GM13976 (cell line): ENCODE results near the gene KCNJ5.

ENCODE experiments used
- DNase-seq: peaks from one replicate; pipeline ENCODE4 v3.0.0; 2012; ENCODE audit warnings: low spot score
- in situ Hi-C: fragments of 300-500 bp; cut with MboI; formaldehyde crosslinking; loops from one replicate; pipeline ENCODE4 v1.12.0; 2022; ENCODE audit warnings: low sequenced_read_pairs, mixed read lengths, inconsistent platforms; ENCODE audit not compliant: unreplicated experiment
- TF ChIP-seq, protein P1 (sequence below): IDR thresholded peaks from 2 replicates; pipeline ENCODE4 v1.5.1; 2012; ENCODE audit warnings: borderline replicate concordance, mild to moderate bottlenecking; ENCODE audit not compliant: insufficient read depth; ENCODE audit errors: extremely low read depth, missing control alignments, control extremely low read depth

Gene KCNJ5

DNA sequence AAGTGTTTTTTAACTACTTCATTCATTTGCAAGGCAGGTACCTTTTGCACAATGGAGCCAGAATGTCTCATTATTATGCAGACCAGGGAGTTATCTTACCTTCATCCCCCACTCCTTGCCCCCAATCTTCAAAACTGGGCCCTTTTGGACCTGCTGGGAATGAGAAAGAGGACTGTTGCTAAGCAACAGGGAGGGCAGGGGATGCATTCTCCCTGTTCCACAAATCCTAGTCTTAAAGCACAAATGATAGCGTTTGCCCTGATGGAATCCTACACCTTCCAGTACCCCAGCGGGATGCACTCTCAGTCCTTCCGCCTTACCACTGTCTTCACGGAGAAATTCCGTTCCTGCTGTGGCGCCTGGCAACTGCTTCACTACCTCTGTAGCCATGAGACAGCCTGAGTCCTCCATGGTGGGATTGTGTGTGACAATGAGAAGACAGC is 20.0 kb upstream of the KCNJ5 start:
- TF ChIP-seq, protein P1, sequence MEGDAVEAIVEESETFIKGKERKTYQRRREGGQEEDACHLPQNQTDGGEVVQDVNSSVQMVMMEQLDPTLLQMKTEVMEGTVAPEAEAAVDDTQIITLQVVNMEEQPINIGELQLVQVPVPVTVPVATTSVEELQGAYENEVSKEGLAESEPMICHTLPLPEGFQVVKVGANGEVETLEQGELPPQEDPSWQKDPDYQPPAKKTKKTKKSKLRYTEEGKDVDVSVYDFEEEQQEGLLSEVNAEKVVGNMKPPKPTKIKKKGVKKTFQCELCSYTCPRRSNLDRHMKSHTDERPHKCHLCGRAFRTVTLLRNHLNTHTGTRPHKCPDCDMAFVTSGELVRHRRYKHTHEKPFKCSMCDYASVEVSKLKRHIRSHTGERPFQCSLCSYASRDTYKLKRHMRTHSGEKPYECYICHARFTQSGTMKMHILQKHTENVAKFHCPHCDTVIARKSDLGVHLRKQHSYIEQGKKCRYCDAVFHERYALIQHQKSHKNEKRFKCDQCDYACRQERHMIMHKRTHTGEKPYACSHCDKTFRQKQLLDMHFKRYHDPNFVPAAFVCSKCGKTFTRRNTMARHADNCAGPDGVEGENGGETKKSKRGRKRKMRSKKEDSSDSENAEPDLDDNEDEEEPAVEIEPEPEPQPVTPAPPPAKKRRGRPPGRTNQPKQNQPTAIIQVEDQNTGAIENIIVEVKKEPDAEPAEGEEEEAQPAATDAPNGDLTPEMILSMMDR: no peak
- in situ Hi-C loops: no loop called here
- DNase-seq: no peak

DNA sequence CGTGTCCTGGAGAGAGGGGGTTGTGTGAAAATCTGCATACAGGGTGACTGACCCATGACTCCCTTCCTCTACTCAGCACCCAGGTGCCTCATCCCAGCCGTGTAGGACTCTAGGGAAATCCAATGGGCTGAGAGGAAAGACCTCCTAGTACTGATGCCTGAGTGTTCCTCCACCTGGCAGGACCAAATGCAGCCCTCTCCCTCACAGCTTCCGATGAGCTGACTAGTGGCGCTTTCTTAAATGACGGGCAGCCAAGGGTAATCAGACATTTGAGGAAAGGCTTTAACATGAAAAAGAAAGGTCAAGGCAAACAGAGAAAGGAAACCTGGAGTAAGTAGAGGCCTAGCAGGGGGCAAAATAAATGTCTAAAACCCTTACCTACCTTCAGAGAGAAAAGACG is 19.1 kb upstream of the KCNJ5 start:
- in situ Hi-C loops: no loop called here
- TF ChIP-seq, protein P1: no peak
- no peak for DNase-seq

DNA sequence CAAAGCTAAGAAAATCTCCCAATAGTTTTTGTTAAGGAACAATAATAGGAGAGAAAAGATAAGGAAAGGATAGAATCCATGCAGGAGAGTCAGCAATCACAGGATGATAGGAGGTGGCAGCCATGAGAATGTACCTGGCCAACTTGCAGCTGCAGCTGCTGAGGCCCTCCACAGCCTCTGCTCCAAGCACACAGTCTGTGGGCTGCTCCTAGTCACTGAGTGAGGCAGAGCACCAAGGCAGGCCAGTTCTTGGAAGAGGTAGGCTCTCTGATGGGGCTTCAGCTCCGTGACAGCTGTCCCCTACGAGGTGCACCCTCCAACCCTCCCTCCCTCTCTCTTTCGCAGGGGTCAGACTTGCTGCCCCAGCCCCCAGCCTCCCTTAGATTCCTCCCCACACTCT is 18.6 kb upstream of the KCNJ5 start:
- no peak for DNase-seq
- TF ChIP-seq, protein P1: no peak
- in situ Hi-C loops: no loop called here

DNA sequence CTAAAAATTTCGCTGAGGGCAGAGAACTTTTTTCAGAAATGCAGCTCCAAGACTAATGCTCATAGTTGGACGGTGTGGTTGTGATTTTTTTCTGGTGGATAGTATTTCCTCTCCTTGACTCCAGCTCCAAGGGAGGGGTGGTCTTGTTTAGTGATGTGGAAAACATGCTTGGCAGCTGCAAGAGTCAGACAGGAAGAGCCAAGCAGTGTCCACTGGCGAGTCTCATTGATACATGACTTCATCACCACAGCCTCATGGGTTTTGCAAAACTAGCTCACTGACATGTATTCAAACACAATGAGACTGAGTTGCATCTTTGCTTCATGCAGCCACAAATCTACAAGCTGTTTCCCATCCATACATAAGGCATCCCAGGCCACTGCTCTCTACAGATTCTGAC is 16.7 kb upstream of the KCNJ5 start:
- TF ChIP-seq, protein P1: no peak
- DNase-seq: no peak

DNA sequence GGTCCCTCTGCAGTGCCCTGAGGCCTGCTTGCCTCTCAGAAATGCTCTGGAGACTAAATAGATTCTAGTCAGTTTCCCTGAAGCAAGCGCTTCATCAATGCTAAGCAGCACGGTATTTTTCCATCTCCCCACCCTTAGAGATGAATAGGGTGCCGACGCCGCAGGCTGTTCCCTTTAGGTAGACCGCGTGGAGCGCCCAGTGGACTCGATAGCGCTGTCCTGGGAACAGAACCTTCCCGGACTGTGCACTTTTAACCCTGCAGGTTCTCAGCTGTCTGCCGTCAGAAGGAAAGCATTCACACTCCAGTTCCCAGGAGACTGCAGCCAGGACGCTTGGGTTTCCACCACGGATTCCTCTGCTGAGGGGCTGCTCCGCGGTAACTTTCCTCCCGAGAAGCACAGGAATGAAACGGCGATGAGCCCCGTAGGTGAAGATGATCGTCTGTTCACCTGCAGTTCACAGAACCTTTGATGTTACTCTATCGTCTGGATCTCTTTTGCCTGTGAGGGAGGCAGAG is 15.0 kb upstream of the KCNJ5 start:
- TF ChIP-seq, protein P1: no peak
- DNase-seq: no peak
- in situ Hi-C loops: loop anchor here (25.0 kb wide), 1 partner anchor 461 kb away; no protein-coding TSS in a partner anchor

More for the DNA sequence above, 16.7 kb upstream of the KCNJ5 start:
- in situ Hi-C loops: no loop called here

DNA sequence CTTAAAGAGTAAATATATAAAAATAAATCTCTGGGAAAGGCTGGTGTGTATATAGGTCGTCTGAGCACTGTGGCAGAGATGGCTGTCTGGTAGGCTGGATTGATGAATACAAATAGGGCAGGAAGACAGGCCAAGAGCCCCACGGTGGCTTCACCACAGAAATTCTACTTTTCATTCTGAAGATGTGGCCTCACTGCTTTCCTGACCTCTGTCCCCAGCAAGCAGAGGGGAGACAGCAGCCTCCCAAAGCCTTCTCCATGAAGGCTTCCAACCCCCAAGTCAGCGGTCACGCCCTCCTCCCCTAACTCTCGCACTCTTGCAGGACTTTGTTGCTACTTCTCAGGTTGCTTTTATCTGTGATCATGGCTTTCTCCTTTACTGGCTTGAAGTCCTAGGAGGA is 13.4 kb upstream of the KCNJ5 start:
- no peak for DNase-seq
- TF ChIP-seq, protein P1: no peak
- in situ Hi-C loops: loop anchor here (25.0 kb wide), 1 partner anchor 460 kb away; no protein-coding TSS in a partner anchor
